HG03460 (cell line): ENCODE results near the gene DOK6.
A peak's percentile ranks its signal among the peaks of the same experiment; 100 is the strongest.

Experiments used
- ATAC-seq: cut with Tn5 transposase; IDR thresholded peaks from one replicate; pipeline ENCODE4 v1.9.1; 2021; ENCODE audit not compliant: unreplicated experiment

The DOK6 gene

GRCh38 chr18:69537183-69537582 is 136.5 kb downstream of the DOK6 start:
- no peak for ATAC-seq

GRCh38 chr18:69538849-69539248 is 138.2 kb downstream of the DOK6 start:
- ATAC-seq = no peak

- ATAC-seq = no peak
Measured at GRCh38 chr18:69539404-69539803, 138.7 kb downstream of the DOK6 start.

GRCh38 chr18:69556228-69556627 is 155.5 kb downstream of the DOK6 start:
- ATAC-seq = no peak

GRCh38 chr18:69557282-69557681 is 156.6 kb downstream of the DOK6 start:
- ATAC-seq = no peak

GRCh38 chr18:69558052-69558451 is 157.4 kb downstream of the DOK6 start:
- ATAC-seq = no peak

- ATAC-seq = no peak
Measured at GRCh38 chr18:69559604-69560003, 158.9 kb downstream of the DOK6 start.

GRCh38 chr18:69564602-69565001 is 163.9 kb downstream of the DOK6 start:
- no peak for ATAC-seq

- no peak for ATAC-seq
Measured at GRCh38 chr18:69567813-69568488, 167.3 kb downstream of the DOK6 start.

- no peak for ATAC-seq
Measured at GRCh38 chr18:69569133-69569532, 168.4 kb downstream of the DOK6 start.

GRCh38 chr18:69574401-69574800 is 173.7 kb downstream of the DOK6 start:
- no peak for ATAC-seq

GRCh38 chr18:69580107-69580506 is 179.4 kb downstream of the DOK6 start:
- peak; percentile 80 for ATAC-seq

GRCh38 chr18:69584429-69584828 is 183.7 kb downstream of the DOK6 start:
- no peak for ATAC-seq

- no peak for ATAC-seq
Measured at GRCh38 chr18:69585696-69586095, 185.0 kb downstream of the DOK6 start.

- ATAC-seq = no peak
Measured at GRCh38 chr18:69586537-69586936, 185.8 kb downstream of the DOK6 start.

GRCh38 chr18:69588301-69588700 is 187.6 kb downstream of the DOK6 start:
- no peak for ATAC-seq

GRCh38 chr18:69590150-69590549 is 189.5 kb downstream of the DOK6 start:
- no peak for ATAC-seq

GRCh38 chr18:69596345-69596744 is 195.7 kb downstream of the DOK6 start:
- no peak for ATAC-seq

- ATAC-seq = no peak
Measured at GRCh38 chr18:69597561-69597960, 196.9 kb downstream of the DOK6 start.

- no peak for ATAC-seq
Measured at GRCh38 chr18:69599377-69599776, 198.7 kb downstream of the DOK6 start.

GRCh38 chr18:69612242-69612641 is 211.6 kb downstream of the DOK6 start:
- ATAC-seq = no peak

- ATAC-seq = no peak
Measured at GRCh38 chr18:69616114-69616513, 215.4 kb downstream of the DOK6 start.

- ATAC-seq = no peak
Measured at GRCh38 chr18:69617408-69617807, 216.7 kb downstream of the DOK6 start.
